ENCODE data around the gene KLHL26. TPM values are rescaled to one million over a fixed set of nuclear protein-coding genes. Genes with fewer than 3 reads are reported as not detected.

Gene KLHL26
- total RNA-seq, 2 experiments from 2014 or later: 13.7 to 19.0 TPM

DNA sequence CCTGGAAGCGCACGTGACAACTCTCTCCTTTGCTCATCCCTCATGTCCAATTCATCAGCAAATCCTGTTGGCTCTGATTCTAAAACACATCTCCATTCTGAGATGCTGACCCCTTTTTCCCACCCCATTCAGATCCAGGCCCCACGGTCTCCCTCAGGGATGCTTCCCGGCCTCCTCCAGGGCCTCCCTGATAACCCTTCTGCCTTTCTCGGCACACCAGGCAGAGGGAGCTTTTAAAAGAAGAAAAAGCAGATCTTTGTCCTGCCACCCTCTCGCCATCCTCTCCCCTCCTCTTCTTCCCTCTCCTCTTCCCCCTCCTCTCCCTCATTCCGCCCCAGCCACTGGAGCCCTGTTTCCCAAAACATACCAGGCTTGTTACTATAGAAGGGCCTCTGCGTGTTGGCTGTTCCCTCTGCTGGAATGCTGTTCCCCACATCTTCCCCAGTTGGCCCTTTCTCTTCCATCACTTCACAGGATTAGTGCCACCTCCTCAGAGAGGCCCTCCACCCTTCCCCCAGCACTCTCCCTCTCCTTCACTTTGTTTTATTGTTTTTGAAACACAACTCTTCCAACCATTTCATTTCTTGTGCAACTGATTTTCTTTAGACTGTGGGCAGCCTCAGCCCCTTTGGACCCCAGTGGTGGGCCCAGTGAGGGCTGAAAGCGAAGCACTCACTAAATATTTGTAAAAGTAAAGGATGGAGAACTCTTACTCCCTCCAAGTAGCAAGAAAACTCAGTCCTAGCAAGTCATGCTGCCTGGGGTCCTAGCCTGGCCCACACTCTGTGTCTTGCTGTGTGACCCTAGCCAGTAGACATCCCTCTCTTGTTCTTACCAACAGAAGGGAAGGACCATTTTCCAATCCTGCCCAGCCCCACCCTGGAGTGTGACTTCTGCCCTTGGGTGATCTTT lies 27.8 kb upstream of the KLHL26 start:
- POLR2A ChIA-PET: no interaction called here
- H3K9me3 Mint-ChIP-seq: no peaks in the 10 kb centered on the region

DNA sequence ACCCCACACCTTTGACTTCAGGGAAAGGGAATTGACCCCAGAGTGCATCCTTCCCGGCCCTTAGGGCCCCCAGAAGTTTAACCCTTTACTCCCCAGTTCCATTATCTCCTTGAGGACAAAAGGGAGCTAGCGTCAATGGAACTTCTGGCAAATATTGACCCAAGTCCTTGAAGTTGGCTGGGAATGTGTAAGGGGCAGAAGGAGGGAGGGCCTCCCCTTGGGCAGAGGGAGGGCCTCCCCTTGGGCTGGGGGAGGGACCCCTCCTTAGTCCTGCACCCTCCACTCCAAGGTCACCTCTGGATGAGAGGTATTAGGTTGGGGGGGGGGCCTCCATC lies 27.1 kb upstream of the KLHL26 start:
- no peak for DNase-seq
- Mint-ChIP-seq H3K4me1 (ENCODE audit: low read depth) (peaks cover 30% of the 10 kb centered on the region), H3K9me3 (no peaks in the 10 kb centered on the region), H3K36me3 (ENCODE audit: low read depth) (no peaks in the 10 kb centered on the region), H3K27me3 (peaks cover 76% of the 10 kb centered on the region), H3K27ac (no peak overlapping the region), H3K4me3 (peak overlapping the region; percentile 26)
- intact Hi-C loops (cut with DNase I, micrococcal nuclease): no loop called here
- no peak for ATAC-seq (ENCODE audit: poor library complexity)
- peaks cover 48% of the 10 kb centered on the region for H3K4me1 ChIP-seq (ENCODE audit: insufficient read depth, low read length)
- no peak overlapping the region for H3K4me3 ChIP-seq (ENCODE audit: low read length)
- CTCF ChIA-PET: interaction anchor here (1.4 kb wide), 1 partner anchor 15 kb away, joined by 6 read pairs; no protein-coding TSS in a partner anchor
- no peak overlapping the region for H3K27ac ChIP-seq (ENCODE audit: low read depth in 1 of 2, low read length in 2 of 2)
- TF ChIP-seq, protein P1, sequence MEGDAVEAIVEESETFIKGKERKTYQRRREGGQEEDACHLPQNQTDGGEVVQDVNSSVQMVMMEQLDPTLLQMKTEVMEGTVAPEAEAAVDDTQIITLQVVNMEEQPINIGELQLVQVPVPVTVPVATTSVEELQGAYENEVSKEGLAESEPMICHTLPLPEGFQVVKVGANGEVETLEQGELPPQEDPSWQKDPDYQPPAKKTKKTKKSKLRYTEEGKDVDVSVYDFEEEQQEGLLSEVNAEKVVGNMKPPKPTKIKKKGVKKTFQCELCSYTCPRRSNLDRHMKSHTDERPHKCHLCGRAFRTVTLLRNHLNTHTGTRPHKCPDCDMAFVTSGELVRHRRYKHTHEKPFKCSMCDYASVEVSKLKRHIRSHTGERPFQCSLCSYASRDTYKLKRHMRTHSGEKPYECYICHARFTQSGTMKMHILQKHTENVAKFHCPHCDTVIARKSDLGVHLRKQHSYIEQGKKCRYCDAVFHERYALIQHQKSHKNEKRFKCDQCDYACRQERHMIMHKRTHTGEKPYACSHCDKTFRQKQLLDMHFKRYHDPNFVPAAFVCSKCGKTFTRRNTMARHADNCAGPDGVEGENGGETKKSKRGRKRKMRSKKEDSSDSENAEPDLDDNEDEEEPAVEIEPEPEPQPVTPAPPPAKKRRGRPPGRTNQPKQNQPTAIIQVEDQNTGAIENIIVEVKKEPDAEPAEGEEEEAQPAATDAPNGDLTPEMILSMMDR (IDR thresholded peaks at IDR 0.05): no peak
- H3K27me3 ChIP-seq (ENCODE audit: control insufficient read depth in 1 of 2, insufficient read depth in 2 of 2, low read length in 2 of 2): peaks cover 75 to 85% of the 10 kb centered on the region in 2 experiments
- no peaks in the 10 kb centered on the region for H3K36me3 ChIP-seq (ENCODE audit: insufficient read depth, low read length)
- POLR2A ChIA-PET: no interaction called here
- peaks cover 0 to 38% of the 10 kb centered on the region in 2 experiments for H3K9me3 ChIP-seq (ENCODE audit: control insufficient read depth in 1 of 2, insufficient read depth in 1 of 2, low read length in 2 of 2)

More for the DNA sequence above, 27.8 kb upstream of the KLHL26 start:
- Histone ChIP-seq H3K27me3 (ENCODE audit: control insufficient read depth in 1 of 2, insufficient read depth in 2 of 2, low read length in 2 of 2) (peaks cover 75 to 85% of the 10 kb centered on the region in 2 experiments), H3K9me3 (ENCODE audit: control insufficient read depth in 1 of 2, insufficient read depth in 1 of 2, low read length in 2 of 2) (peaks cover 0 to 38% of the 10 kb centered on the region in 2 experiments), H3K4me3 (ENCODE audit: low read length) (no peak overlapping the region), H3K27ac (ENCODE audit: low read depth in 1 of 2, low read length in 2 of 2) (no peak overlapping the region), H3K4me1 (ENCODE audit: insufficient read depth, low read length) (peaks cover 55% of the 10 kb centered on the region), H3K36me3 (ENCODE audit: insufficient read depth, low read length) (no peaks in the 10 kb centered on the region)
- intact Hi-C loops (cut with DNase I, micrococcal nuclease): no loop called here
- Mint-ChIP-seq H3K36me3 (ENCODE audit: low read depth) (no peaks in the 10 kb centered on the region), H3K27me3 (peaks cover 75% of the 10 kb centered on the region), H3K27ac (no peak overlapping the region), H3K4me1 (ENCODE audit: low read depth) (peaks cover 30% of the 10 kb centered on the region), H3K4me3 (peak overlapping the region; percentile 26)
- CTCF ChIA-PET: interaction anchor here (1.4 kb wide), 1 partner anchor 15 kb away, joined by 6 read pairs; no protein-coding TSS in a partner anchor
- ATAC-seq (ENCODE audit: poor library complexity) (no peak), DNase-seq (no peak)
- TF ChIP-seq, protein P1 (IDR thresholded peaks at IDR 0.05): no peak

DNA sequence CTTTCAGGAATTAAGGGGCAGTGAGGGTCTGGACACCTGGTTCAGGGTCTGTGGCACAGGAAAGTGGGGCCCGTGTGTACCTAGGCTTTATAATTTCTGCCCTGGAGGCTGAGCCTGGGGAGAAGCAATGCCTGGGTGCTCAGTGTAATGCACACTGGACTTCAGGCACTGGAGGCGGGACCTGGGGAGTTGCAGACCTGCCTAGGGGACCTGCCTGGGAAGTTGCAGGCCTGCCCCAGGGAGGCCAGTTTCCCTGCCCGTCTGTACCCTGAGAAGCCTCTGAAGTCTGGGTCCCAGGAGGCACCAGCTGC lies 26.6 kb upstream of the KLHL26 start:
- ChIA-PET POLR2A (no interaction called here), CTCF (interaction anchor here (1.4 kb wide), 1 partner anchor 16 kb away, joined by 6 read pairs; no protein-coding TSS in a partner anchor)
- Mint-ChIP-seq H3K4me3 (no peak overlapping the region), H3K9me3 (no peaks in the 10 kb centered on the region), H3K27ac (no peak overlapping the region), H3K36me3 (ENCODE audit: low read depth) (no peaks in the 10 kb centered on the region), H3K4me1 (ENCODE audit: low read depth) (peaks cover 30% of the 10 kb centered on the region), H3K27me3 (peaks cover 76% of the 10 kb centered on the region)
- H3K4me1 ChIP-seq (ENCODE audit: insufficient read depth, low read length): peaks cover 48% of the 10 kb centered on the region
- peaks cover 72 to 82% of the 10 kb centered on the region in 2 experiments for H3K27me3 ChIP-seq (ENCODE audit: control insufficient read depth in 1 of 2, insufficient read depth in 2 of 2, low read length in 2 of 2)
- TF ChIP-seq, protein P1 (IDR thresholded peaks at IDR 0.05): no peak
- H3K36me3 ChIP-seq (ENCODE audit: insufficient read depth, low read length): no peaks in the 10 kb centered on the region
- intact Hi-C loops (cut with DNase I, micrococcal nuclease): no loop called here
- H3K4me3 ChIP-seq (ENCODE audit: low read length): no peak overlapping the region
- no peak for ATAC-seq (ENCODE audit: poor library complexity)
- no peak overlapping the region for H3K27ac ChIP-seq (ENCODE audit: low read depth in 1 of 2, low read length in 2 of 2)
- H3K9me3 ChIP-seq (ENCODE audit: control insufficient read depth in 1 of 2, insufficient read depth in 1 of 2, low read length in 2 of 2): peaks cover 0 to 33% of the 10 kb centered on the region in 2 experiments
- DNase-seq: no peak
